CD4-positive, alpha-beta T cell treated with Interleukin-10 for 1 hour (primary cell): ENCODE data around the gene KRT13.

ENCODE experiments used
- DNase-seq: peaks from one replicate; pipeline ENCODE4 v3.0.0-alpha.2; 2020

KRT13 gene

GRCh38 chr17:41491476-41491875 lies 13.9 kb downstream of the KRT13 start:
- DNase-seq, result no peak

GRCh38 chr17:41490000-41490990 lies 15.1 kb downstream of the KRT13 start:
- no peak for DNase-seq

GRCh38 chr17:41489531-41489930 lies 15.9 kb downstream of the KRT13 start, which contains the start of gene KRT36:
KRT36 (minus strand) TSS chr17:41489910; CDS start chr17:41489864, 46 bp downstream.
- DNase-seq, result no peak

GRCh38 chr17:41486809-41487530 lies 18.4 kb downstream of the KRT13 start:
- DNase-seq, result no peak

GRCh38 chr17:41486316-41486715 lies 19.1 kb downstream of the KRT13 start:
- DNase-seq, result no peak

- no peak for DNase-seq
Measured at GRCh38 chr17:41484920-41485904, 20.2 kb downstream of the KRT13 start.

- DNase-seq, result no peak
Measured at GRCh38 chr17:41483991-41484826, 21.2 kb downstream of the KRT13 start.

GRCh38 chr17:41483531-41483930 lies 21.9 kb downstream of the KRT13 start:
- DNase-seq, result no peak

- no peak for DNase-seq
Measured at GRCh38 chr17:41481036-41481435, 24.4 kb downstream of the KRT13 start, which contains the start of gene KRT35. KRT35 (minus strand) TSS chr17:41481151; CDS start chr17:41481097, 54 bp downstream.

GRCh38 chr17:41480581-41480980 lies 24.8 kb downstream of the KRT13 start:
- DNase-seq, result no peak

GRCh38 chr17:41480136-41480535 lies 25.3 kb downstream of the KRT13 start:
- DNase-seq, result no peak

GRCh38 chr17:41478237-41478636 lies 27.2 kb downstream of the KRT13 start:
- DNase-seq, result no peak

- DNase-seq, result no peak
Measured at GRCh38 chr17:41476866-41477815, 28.3 kb downstream of the KRT13 start.

GRCh38 chr17:41475421-41475820 lies 30.0 kb downstream of the KRT13 start:
- no peak for DNase-seq

- no peak for DNase-seq
Measured at GRCh38 chr17:41474863-41475262, 30.5 kb downstream of the KRT13 start.

GRCh38 chr17:41468346-41468745 lies 37.1 kb downstream of the KRT13 start:
- no peak for DNase-seq

GRCh38 chr17:41467561-41467960 lies 37.9 kb downstream of the KRT13 start:
- DNase-seq, result no peak

- DNase-seq, result no peak
Measured at GRCh38 chr17:41466988-41467387, 38.4 kb downstream of the KRT13 start, which contains the start of gene KRT32. KRT32 (minus strand) TSS chr17:41467386; CDS start chr17:41467325, 61 bp downstream.

- DNase-seq, result no peak
Measured at GRCh38 chr17:41464682-41465081, 40.7 kb downstream of the KRT13 start.

- DNase-seq, result no peak
Measured at GRCh38 chr17:41464173-41464572, 41.2 kb downstream of the KRT13 start.
